ENCODE results near the gene EPC1.

EPC1 gene

DNA sequence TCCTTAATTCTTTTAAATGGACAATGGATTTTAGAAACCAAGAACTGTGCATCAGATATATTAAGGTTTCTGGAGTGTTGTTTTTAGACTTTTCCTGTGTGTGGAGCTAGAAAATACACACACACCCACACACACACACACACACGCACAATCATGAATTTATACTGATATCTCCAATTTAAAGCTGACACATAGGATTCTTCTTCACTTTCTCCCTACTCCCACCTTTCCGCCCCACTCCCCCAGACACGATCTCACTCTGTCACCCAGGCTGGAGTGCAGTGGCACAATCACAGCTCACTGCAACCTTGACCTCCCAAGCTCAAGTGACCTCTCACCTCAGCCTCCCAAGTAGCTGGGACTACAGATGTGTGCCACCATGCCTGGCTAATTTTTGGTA, 100.3 kb downstream of the EPC1 start:
- H3K9ac ChIP-seq (ENCODE audit: insufficient read length): no peak overlapping the region
- H3K9me3 ChIP-seq (ENCODE audit: low read depth, low read length): no peaks in the 10 kb centered on the region
- no peak overlapping the region for H3K27ac ChIP-seq
- DNase-seq (ENCODE audit: low read depth, low spot score): no peak
- TF ChIP-seq FOXP2 (optimal IDR thresholded peaks at IDR 0.05; ENCODE audit: control extremely low read depth, extremely low read length, insufficient read depth) (no peak), POLR2AphosphoS5 (IDR thresholded peaks at IDR 0.05; ENCODE audit: borderline replicate concordance, low read depth, low read length) (no peak), EZH2 (IDR thresholded peaks at IDR 0.05) (no peak)
- H3K4me3 ChIP-seq: no peak overlapping the region
- no peaks in the 10 kb centered on the region for H3K36me3 ChIP-seq (ENCODE audit: insufficient read depth, low read length)

GRCh38 chr10:32245760-32246159, 101.2 kb downstream of the EPC1 start:
- no peak for DNase-seq (ENCODE audit: low read depth, low spot score)
- no peaks in the 10 kb centered on the region for H3K36me3 ChIP-seq (ENCODE audit: insufficient read depth, low read length)
- TF ChIP-seq POLR2AphosphoS5 (IDR thresholded peaks at IDR 0.05; ENCODE audit: borderline replicate concordance, low read depth, low read length) (no peak), FOXP2 (optimal IDR thresholded peaks at IDR 0.05; ENCODE audit: control extremely low read depth, extremely low read length, insufficient read depth) (no peak), EZH2 (IDR thresholded peaks at IDR 0.05) (no peak)
- no peak overlapping the region for H3K9ac ChIP-seq (ENCODE audit: insufficient read length)
- no peaks in the 10 kb centered on the region for H3K9me3 ChIP-seq (ENCODE audit: low read depth, low read length)
- H3K4me3 ChIP-seq: no peak overlapping the region
- no peak overlapping the region for H3K27ac ChIP-seq

- Histone ChIP-seq H3K9ac (ENCODE audit: insufficient read length) (no peak overlapping the region), H3K9me3 (ENCODE audit: low read depth, low read length) (no peaks in the 10 kb centered on the region), H3K36me3 (ENCODE audit: insufficient read depth, low read length) (no peaks in the 10 kb centered on the region), H3K27ac (no peak overlapping the region), H3K4me3 (no peak overlapping the region)
- DNase-seq (ENCODE audit: low read depth, low spot score): no peak
- no peak for TF ChIP-seq FOXP2 (optimal IDR thresholded peaks at IDR 0.05; ENCODE audit: control extremely low read depth, extremely low read length, insufficient read depth)
- no peak for TF ChIP-seq POLR2AphosphoS5 (IDR thresholded peaks at IDR 0.05; ENCODE audit: borderline replicate concordance, low read depth, low read length)
- TF ChIP-seq EZH2 (IDR thresholded peaks at IDR 0.05): no peak
These were observed 102.3 kb downstream of the EPC1 start for GRCh38 chr10:32244421-32245207.

- Histone ChIP-seq H3K4me3 (no peak overlapping the region), H3K27ac (no peak overlapping the region), H3K9ac (ENCODE audit: insufficient read length) (no peak overlapping the region), H3K36me3 (ENCODE audit: insufficient read depth, low read length) (no peaks in the 10 kb centered on the region), H3K9me3 (ENCODE audit: low read depth, low read length) (no peaks in the 10 kb centered on the region)
- TF ChIP-seq POLR2AphosphoS5 (IDR thresholded peaks at IDR 0.05; ENCODE audit: borderline replicate concordance, low read depth, low read length) (no peak), EZH2 (IDR thresholded peaks at IDR 0.05) (no peak), FOXP2 (optimal IDR thresholded peaks at IDR 0.05; ENCODE audit: control extremely low read depth, extremely low read length, insufficient read depth) (no peak)
- no peak for DNase-seq (ENCODE audit: low read depth, low spot score)
These were observed 102.9 kb downstream of the EPC1 start for GRCh38 chr10:32244011-32244410.

DNA sequence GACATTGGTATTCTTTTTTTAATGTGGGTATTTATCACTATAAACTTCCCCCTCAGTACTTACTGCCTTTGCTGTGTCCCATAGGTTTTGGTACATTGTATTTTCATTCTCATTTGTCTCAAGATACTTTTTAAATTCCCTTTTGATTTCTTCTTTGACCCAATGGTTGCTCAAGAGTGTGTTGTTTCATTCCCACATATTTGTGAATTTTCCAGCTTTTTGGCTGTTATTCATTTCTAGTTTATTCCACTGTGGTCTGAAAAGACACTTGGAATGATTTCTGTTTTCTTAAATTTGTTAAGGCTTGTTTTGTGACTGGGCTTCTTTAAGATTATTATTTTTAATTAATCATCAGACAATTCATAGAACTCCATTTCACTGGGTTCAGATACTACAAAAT, 105.0 kb downstream of the EPC1 start:
- no peak for DNase-seq (ENCODE audit: low read depth, low spot score)
- Histone ChIP-seq H3K4me3 (no peak overlapping the region), H3K36me3 (ENCODE audit: insufficient read depth, low read length) (no peaks in the 10 kb centered on the region), H3K9me3 (ENCODE audit: low read depth, low read length) (no peaks in the 10 kb centered on the region), H3K9ac (ENCODE audit: insufficient read length) (no peak overlapping the region), H3K27ac (no peak overlapping the region)
- TF ChIP-seq FOXP2 (optimal IDR thresholded peaks at IDR 0.05; ENCODE audit: control extremely low read depth, extremely low read length, insufficient read depth) (no peak), EZH2 (IDR thresholded peaks at IDR 0.05) (no peak), POLR2AphosphoS5 (IDR thresholded peaks at IDR 0.05; ENCODE audit: borderline replicate concordance, low read depth, low read length) (no peak)

- TF ChIP-seq FOXP2 (optimal IDR thresholded peaks at IDR 0.05; ENCODE audit: control extremely low read depth, extremely low read length, insufficient read depth) (no peak), POLR2AphosphoS5 (IDR thresholded peaks at IDR 0.05; ENCODE audit: borderline replicate concordance, low read depth, low read length) (no peak), EZH2 (IDR thresholded peaks at IDR 0.05) (no peak)
- Histone ChIP-seq H3K36me3 (ENCODE audit: insufficient read depth, low read length) (no peaks in the 10 kb centered on the region), H3K4me3 (no peak overlapping the region), H3K27ac (peak overlapping the region; percentile 25; the same call in 1 of the 2 replicates), H3K9ac (ENCODE audit: insufficient read length) (no peak overlapping the region), H3K9me3 (ENCODE audit: low read depth, low read length) (no peaks in the 10 kb centered on the region)
- no peak for DNase-seq (ENCODE audit: low read depth, low spot score)
These were observed 106.5 kb downstream of the EPC1 start for GRCh38 chr10:32240471-32240870.

- TF ChIP-seq POLR2AphosphoS5 (IDR thresholded peaks at IDR 0.05; ENCODE audit: borderline replicate concordance, low read depth, low read length): no peak
- TF ChIP-seq FOXP2 (optimal IDR thresholded peaks at IDR 0.05; ENCODE audit: control extremely low read depth, extremely low read length, insufficient read depth): no peak
- no peak for TF ChIP-seq EZH2 (IDR thresholded peaks at IDR 0.05)
- Histone ChIP-seq H3K9me3 (ENCODE audit: low read depth, low read length) (no peaks in the 10 kb centered on the region), H3K27ac (no peak overlapping the region), H3K4me3 (no peak overlapping the region), H3K9ac (ENCODE audit: insufficient read length) (no peak overlapping the region), H3K36me3 (ENCODE audit: insufficient read depth, low read length) (no peaks in the 10 kb centered on the region)
- DNase-seq (ENCODE audit: low read depth, low spot score): no peak
These were observed 107.2 kb downstream of the EPC1 start for GRCh38 chr10:32239769-32240168.

GRCh38 chr10:32237644-32238345, 109.2 kb downstream of the EPC1 start:
- TF ChIP-seq FOXP2 (optimal IDR thresholded peaks at IDR 0.05; ENCODE audit: control extremely low read depth, extremely low read length, insufficient read depth) (no peak), POLR2AphosphoS5 (IDR thresholded peaks at IDR 0.05; ENCODE audit: borderline replicate concordance, low read depth, low read length) (no peak), EZH2 (IDR thresholded peaks at IDR 0.05) (no peak)
- Histone ChIP-seq H3K27ac (no peak overlapping the region), H3K9ac (ENCODE audit: insufficient read length) (no peak overlapping the region), H3K36me3 (ENCODE audit: insufficient read depth, low read length) (no peaks in the 10 kb centered on the region), H3K9me3 (ENCODE audit: low read depth, low read length) (no peaks in the 10 kb centered on the region), H3K4me3 (no peak overlapping the region)
- DNase-seq (ENCODE audit: low read depth, low spot score): no peak
